ENCODE results near the gene PLA2G4A. TPM values are rescaled to one million over a fixed set of nuclear protein-coding genes. Genes with fewer than 3 reads are reported as not detected.

The PLA2G4A gene
- total RNA-seq, 1 experiment from 2014 or later, result not detected

GRCh38 chr1:186872291-186872690 is 43.5 kb downstream of the PLA2G4A start:
- DNase-seq (ENCODE audit: low read depth), result no peak

GRCh38 chr1:186873687-186874086 is 44.9 kb downstream of the PLA2G4A start:
- no peak for DNase-seq (ENCODE audit: low read depth)

GRCh38 chr1:186875896-186876835 is 47.4 kb downstream of the PLA2G4A start:
- DNase-seq (ENCODE audit: low read depth), result no peak

- no peak for DNase-seq (ENCODE audit: low read depth)
Measured at GRCh38 chr1:186878356-186878755, 49.6 kb downstream of the PLA2G4A start.

- no peak for DNase-seq (ENCODE audit: low read depth)
Measured at GRCh38 chr1:186880982-186881381, 52.2 kb downstream of the PLA2G4A start.

GRCh38 chr1:186882372-186883134 is 53.8 kb downstream of the PLA2G4A start:
- no peak for DNase-seq (ENCODE audit: low read depth)

- DNase-seq (ENCODE audit: low read depth), result no peak
Measured at GRCh38 chr1:186884251-186884650, 55.5 kb downstream of the PLA2G4A start.

- DNase-seq (ENCODE audit: low read depth), result no peak
Measured at GRCh38 chr1:186887203-186887602, 58.5 kb downstream of the PLA2G4A start.

- no peak for DNase-seq (ENCODE audit: low read depth)
Measured at GRCh38 chr1:186888367-186888766, 59.6 kb downstream of the PLA2G4A start.

GRCh38 chr1:186892936-186893335 is 64.2 kb downstream of the PLA2G4A start:
- no peak for DNase-seq (ENCODE audit: low read depth)

GRCh38 chr1:186894415-186894814 is 65.7 kb downstream of the PLA2G4A start:
- DNase-seq (ENCODE audit: low read depth), result no peak

- no peak for DNase-seq (ENCODE audit: low read depth)
Measured at GRCh38 chr1:186896211-186896610, 67.5 kb downstream of the PLA2G4A start.

- DNase-seq (ENCODE audit: low read depth), result no peak
Measured at GRCh38 chr1:186897008-186897407, 68.3 kb downstream of the PLA2G4A start.

GRCh38 chr1:186899577-186899976 is 70.8 kb downstream of the PLA2G4A start:
- DNase-seq (ENCODE audit: low read depth), result no peak

GRCh38 chr1:186899977-186900376 is 71.2 kb downstream of the PLA2G4A start:
- no peak for DNase-seq (ENCODE audit: low read depth)

- no peak for DNase-seq (ENCODE audit: low read depth)
Measured at GRCh38 chr1:186900539-186901237, 71.9 kb downstream of the PLA2G4A start.

- DNase-seq (ENCODE audit: low read depth), result no peak
Measured at GRCh38 chr1:186901631-186902030, 72.9 kb downstream of the PLA2G4A start.

GRCh38 chr1:186903374-186904136 is 74.8 kb downstream of the PLA2G4A start:
- DNase-seq (ENCODE audit: low read depth), result no peak

GRCh38 chr1:186904361-186904760 is 75.6 kb downstream of the PLA2G4A start:
- no peak for DNase-seq (ENCODE audit: low read depth)

- DNase-seq (ENCODE audit: low read depth), result no peak
Measured at GRCh38 chr1:186905561-186905960, 76.8 kb downstream of the PLA2G4A start.

- DNase-seq (ENCODE audit: low read depth), result no peak
Measured at GRCh38 chr1:186915555-186915954, 86.8 kb downstream of the PLA2G4A start.

Measured in LHCN-M2 (cell line).